OCI-LY1 (cell line): ENCODE data around the gene CACNA1D.

ENCODE experiments used
- CTCF ChIP-seq: fragments of 200-600 bp; sonication (generic), shearing (Covaris generic); IDR thresholded peaks from 2 replicates; pipeline ENCODE4 v1.5.1; 2017; ENCODE audit warnings: mild to moderate bottlenecking, antibody characterized with exemption, low read length, moderate library complexity, mixed read lengths
- EZH2 ChIP-seq: fragments of 200-600 bp; sonication (generic), shearing (Covaris generic); IDR thresholded peaks from 2 replicates; pipeline ENCODE4 v1.8.0; 2017; ENCODE audit warnings: borderline replicate concordance, mixed run types, mild to moderate bottlenecking, antibody characterized with exemption, low read length, moderate library complexity, mixed read lengths

DNA sequence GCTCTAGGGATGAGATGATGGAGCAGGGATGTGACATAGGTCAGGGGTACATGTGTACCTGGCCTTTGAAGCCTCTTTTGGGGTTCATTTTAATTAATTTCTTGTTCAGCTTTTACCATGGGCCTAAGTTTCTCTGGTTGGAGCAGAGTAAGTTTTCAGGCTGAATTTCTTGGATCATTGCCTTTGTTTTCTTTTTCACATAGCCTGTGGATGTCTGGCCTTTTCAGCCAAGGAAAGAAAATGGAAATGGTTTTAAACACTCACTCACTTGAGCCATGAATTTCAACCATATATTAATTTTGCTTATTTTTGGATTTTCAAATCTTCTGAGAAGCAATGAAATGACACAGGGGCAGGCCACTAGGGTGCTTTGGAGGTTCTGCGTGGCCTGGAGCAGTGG lies 30.2 kb downstream of the CACNA1D start:
- TF ChIP-seq EZH2 (no peak), CTCF (no peak)
